Measurements from ENCODE around the gene SCNN1A.
A peak's percentile ranks its signal among the peaks of the same experiment; 100 is the strongest.

Gene SCNN1A

DNA sequence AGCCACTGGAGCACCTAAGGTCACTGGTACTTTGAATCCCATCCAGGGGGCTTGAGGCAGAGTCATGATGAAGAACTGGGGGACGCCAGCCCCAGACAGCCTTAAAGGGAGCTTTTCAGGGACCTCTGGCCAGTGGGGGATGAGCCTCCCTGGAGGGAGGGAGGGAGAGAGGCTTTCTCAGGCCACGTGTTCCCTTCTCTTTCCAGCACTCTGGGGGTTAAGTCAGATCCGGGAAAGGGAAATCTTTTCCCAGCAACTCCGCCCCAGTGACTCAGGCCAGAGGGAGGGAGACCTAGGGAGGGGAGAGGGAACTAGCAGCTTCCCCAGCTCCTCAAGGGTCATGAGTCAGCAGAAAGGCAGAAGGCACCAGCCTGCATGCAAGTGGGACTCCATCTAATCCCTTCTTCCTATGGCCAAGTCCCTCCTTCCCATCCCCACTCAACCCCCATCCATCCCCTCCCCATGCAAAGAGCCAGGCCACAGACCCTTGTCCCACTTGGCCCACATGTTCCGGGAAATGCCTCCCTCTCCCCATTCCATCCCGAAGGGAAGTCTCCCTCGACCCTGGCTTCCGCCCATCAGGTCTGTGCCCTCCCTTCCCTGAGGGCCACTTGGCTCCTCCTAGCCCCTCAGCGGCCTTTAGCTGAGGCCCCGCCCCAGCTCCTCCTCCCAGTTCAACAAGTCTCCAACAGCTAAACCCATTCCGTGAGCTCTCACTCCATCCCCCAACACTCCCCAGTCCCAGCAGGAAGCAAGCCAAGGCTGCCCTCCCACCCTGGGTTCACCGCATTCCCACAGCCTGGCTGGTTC is 39.1 kb downstream of the SCNN1A start (continued):
- TF ChIP-seq, protein P1, sequence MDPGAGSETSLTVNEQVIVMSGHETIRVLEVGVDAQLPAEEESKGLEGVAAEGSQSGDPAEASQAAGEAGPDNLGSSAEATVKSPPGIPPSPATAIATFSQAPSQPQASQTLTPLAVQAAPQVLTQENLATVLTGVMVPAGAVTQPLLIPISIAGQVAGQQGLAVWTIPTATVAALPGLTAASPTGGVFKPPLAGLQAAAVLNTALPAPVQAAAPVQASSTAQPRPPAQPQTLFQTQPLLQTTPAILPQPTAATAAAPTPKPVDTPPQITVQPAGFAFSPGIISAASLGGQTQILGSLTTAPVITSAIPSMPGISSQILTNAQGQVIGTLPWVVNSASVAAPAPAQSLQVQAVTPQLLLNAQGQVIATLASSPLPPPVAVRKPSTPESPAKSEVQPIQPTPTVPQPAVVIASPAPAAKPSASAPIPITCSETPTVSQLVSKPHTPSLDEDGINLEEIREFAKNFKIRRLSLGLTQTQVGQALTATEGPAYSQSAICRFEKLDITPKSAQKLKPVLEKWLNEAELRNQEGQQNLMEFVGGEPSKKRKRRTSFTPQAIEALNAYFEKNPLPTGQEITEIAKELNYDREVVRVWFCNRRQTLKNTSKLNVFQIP (CRISPR knock-in tag; IDR thresholded peaks at IDR 0.05; ENCODE audit: borderline replicate concordance, low read depth) = no peak
- TF ChIP-seq, protein P2, sequence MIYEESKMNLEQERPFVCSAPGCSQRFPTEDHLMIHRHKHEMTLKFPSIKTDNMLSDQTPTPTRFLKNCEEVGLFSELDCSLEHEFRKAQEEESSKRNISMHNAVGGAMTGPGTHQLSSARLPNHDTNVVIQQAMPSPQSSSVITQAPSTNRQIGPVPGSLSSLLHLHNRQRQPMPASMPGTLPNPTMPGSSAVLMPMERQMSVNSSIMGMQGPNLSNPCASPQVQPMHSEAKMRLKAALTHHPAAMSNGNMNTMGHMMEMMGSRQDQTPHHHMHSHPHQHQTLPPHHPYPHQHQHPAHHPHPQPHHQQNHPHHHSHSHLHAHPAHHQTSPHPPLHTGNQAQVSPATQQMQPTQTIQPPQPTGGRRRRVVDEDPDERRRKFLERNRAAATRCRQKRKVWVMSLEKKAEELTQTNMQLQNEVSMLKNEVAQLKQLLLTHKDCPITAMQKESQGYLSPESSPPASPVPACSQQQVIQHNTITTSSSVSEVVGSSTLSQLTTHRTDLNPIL (CRISPR knock-in tag; IDR thresholded peaks at IDR 0.05; ENCODE audit: low read depth) = no peak
- TF ChIP-seq ZNF565 (CRISPR knock-in tag; conservative IDR thresholded peaks at IDR 0.05; ENCODE audit: low read depth) = no peak
- TF ChIP-seq GLIS3 (CRISPR knock-in tag; IDR thresholded peaks at IDR 0.05) = no peak
- TF ChIP-seq ZC3H10 (CRISPR knock-in tag; IDR thresholded peaks at IDR 0.05) = peak; percentile 59
- 0 out of 2 replicates have a peak, but pooled peaks have one; percentile 5 for TF ChIP-seq RARB (CRISPR knock-in tag; IDR thresholded peaks at IDR 0.05)
- TF ChIP-seq ARNTL (CRISPR knock-in tag; IDR thresholded peaks at IDR 0.05; ENCODE audit: borderline replicate concordance, low read depth) = no peak
- TF ChIP-seq, protein P3, sequence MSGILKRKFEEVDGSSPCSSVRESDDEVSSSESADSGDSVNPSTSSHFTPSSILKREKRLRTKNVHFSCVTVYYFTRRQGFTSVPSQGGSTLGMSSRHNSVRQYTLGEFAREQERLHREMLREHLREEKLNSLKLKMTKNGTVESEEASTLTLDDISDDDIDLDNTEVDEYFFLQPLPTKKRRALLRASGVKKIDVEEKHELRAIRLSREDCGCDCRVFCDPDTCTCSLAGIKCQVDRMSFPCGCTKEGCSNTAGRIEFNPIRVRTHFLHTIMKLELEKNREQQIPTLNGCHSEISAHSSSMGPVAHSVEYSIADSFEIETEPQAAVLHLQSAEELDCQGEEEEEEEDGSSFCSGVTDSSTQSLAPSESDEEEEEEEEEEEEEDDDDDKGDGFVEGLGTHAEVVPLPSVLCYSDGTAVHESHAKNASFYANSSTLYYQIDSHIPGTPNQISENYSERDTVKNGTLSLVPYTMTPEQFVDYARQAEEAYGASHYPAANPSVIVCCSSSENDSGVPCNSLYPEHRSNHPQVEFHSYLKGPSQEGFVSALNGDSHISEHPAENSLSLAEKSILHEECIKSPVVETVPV (CRISPR knock-in tag; IDR thresholded peaks at IDR 0.05) = no peak
- TF ChIP-seq PPARA (CRISPR knock-in tag; IDR thresholded peaks at IDR 0.05; ENCODE audit: borderline replicate concordance) = no peak
- TF ChIP-seq ZNF70 (CRISPR knock-in tag; IDR thresholded peaks at IDR 0.05) = no peak

DNA sequence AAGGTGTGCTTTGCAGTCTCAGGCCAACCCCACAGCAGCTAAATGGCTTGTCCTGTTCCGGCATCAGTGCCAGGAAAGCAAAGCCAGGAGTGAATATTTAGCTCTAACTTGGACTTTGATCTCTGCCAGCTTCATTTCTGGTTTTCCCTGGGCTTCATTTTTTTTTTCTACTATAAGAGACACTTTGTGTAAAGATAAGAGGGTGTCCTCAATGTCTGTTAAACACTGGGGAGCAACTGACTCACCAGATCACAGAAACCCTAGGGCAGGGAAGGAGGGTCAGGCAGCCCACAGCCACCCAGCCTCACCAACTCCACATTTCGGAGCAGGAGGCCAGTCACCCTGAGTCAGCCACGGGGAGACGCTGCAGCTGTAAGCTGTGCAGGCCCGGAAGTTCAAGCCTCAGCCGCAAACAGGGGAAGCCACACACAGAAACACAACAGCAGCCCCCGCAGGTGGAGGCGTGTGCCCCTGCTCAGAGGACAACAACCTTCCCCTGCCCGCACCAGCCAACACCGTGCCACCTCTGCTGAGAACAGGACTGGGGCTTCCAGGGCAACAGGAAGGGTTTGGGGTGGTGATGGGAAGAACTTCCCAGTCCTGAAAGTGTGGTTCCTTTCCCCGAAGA is 39.8 kb downstream of the SCNN1A start:
- TF ChIP-seq ISL1 (CRISPR knock-in tag; IDR thresholded peaks at IDR 0.05) = no peak
- peak; percentile 67 for ATAC-seq

DNA sequence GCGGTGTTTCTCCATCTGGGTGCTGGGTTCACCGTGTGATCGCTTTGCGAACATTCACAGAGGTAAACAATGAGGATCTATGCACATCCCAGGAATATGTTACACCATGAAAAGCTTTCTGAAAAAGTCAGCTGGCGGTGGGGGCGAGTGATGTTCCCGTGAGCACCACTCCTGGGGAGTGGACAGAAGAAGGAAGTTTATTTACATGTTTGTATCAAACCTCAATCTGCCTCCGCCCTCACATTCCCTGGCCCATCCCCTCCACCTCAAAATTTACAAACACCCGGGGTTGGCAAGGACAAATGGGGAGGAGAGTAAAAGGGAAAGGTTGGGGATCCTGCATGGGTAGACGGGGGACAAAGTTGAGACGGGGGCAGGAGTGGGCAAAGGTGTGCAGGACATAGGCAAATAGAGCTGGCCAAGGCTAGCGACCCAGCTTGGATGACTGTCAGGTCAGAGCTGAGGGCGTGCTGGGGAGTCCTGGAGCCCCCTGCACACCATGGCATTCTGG is 40.4 kb downstream of the SCNN1A start:
- TF ChIP-seq ZNF70 (CRISPR knock-in tag; IDR thresholded peaks at IDR 0.05) (no peak), ZFP3 (CRISPR knock-in tag; IDR thresholded peaks at IDR 0.05) (no peak), OSR1 (CRISPR knock-in tag; IDR thresholded peaks at IDR 0.05) (no peak), ARNTL (CRISPR knock-in tag; IDR thresholded peaks at IDR 0.05; ENCODE audit: borderline replicate concordance, low read depth) (no peak), ISL1 (CRISPR knock-in tag; IDR thresholded peaks at IDR 0.05) (no peak), ZFP30 (CRISPR knock-in tag; IDR thresholded peaks at IDR 0.05) (no peak), ZNF565 (CRISPR knock-in tag; conservative IDR thresholded peaks at IDR 0.05; ENCODE audit: low read depth) (no peak), RARB (CRISPR knock-in tag; IDR thresholded peaks at IDR 0.05) (no peak), GLIS3 (CRISPR knock-in tag; IDR thresholded peaks at IDR 0.05) (no peak), TCF4 (CRISPR knock-in tag; IDR thresholded peaks at IDR 0.05; ENCODE audit: borderline replicate concordance) (no peak)
- TF ChIP-seq, protein P3 (CRISPR knock-in tag; IDR thresholded peaks at IDR 0.05) = no peak
- TF ChIP-seq, protein P2 (CRISPR knock-in tag; IDR thresholded peaks at IDR 0.05; ENCODE audit: low read depth) = no peak
- TF ChIP-seq, protein P4, sequence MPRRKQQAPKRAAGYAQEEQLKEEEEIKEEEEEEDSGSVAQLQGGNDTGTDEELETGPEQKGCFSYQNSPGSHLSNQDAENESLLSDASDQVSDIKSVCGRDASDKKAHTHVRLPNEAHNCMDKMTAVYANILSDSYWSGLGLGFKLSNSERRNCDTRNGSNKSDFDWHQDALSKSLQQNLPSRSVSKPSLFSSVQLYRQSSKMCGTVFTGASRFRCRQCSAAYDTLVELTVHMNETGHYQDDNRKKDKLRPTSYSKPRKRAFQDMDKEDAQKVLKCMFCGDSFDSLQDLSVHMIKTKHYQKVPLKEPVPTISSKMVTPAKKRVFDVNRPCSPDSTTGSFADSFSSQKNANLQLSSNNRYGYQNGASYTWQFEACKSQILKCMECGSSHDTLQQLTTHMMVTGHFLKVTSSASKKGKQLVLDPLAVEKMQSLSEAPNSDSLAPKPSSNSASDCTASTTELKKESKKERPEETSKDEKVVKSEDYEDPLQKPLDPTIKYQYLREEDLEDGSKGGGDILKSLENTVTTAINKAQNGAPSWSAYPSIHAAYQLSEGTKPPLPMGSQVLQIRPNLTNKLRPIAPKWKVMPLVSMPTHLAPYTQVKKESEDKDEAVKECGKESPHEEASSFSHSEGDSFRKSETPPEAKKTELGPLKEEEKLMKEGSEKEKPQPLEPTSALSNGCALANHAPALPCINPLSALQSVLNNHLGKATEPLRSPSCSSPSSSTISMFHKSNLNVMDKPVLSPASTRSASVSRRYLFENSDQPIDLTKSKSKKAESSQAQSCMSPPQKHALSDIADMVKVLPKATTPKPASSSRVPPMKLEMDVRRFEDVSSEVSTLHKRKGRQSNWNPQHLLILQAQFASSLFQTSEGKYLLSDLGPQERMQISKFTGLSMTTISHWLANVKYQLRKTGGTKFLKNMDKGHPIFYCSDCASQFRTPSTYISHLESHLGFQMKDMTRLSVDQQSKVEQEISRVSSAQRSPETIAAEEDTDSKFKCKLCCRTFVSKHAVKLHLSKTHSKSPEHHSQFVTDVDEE (CRISPR knock-in tag; IDR thresholded peaks at IDR 0.05) = no peak
- TF ChIP-seq, protein P5, sequence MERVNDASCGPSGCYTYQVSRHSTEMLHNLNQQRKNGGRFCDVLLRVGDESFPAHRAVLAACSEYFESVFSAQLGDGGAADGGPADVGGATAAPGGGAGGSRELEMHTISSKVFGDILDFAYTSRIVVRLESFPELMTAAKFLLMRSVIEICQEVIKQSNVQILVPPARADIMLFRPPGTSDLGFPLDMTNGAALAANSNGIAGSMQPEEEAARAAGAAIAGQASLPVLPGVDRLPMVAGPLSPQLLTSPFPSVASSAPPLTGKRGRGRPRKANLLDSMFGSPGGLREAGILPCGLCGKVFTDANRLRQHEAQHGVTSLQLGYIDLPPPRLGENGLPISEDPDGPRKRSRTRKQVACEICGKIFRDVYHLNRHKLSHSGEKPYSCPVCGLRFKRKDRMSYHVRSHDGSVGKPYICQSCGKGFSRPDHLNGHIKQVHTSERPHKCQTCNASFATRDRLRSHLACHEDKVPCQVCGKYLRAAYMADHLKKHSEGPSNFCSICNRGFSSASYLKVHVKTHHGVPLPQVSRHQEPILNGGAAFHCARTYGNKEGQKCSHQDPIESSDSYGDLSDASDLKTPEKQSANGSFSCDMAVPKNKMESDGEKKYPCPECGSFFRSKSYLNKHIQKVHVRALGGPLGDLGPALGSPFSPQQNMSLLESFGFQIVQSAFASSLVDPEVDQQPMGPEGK (CRISPR knock-in tag; IDR thresholded peaks at IDR 0.05; ENCODE audit: borderline replicate concordance) = no peak
- TF ChIP-seq, protein P1 (CRISPR knock-in tag; IDR thresholded peaks at IDR 0.05; ENCODE audit: borderline replicate concordance, low read depth) = no peak
- ATAC-seq = no peak
